Fibroblast of lung (primary cell): ENCODE data around the gene CASKIN2.

Source experiments
- EZH2 ChIP-seq: IDR thresholded peaks from 2 replicates; pipeline ENCODE4 v1.5.1; 2012; ENCODE audit warnings: low read length, control low read depth, mild to moderate bottlenecking; ENCODE audit errors: missing control alignments
- TF ChIP-seq, protein P1 (sequence below), 2 donors: IDR thresholded peaks in 1 of 2; conservative IDR thresholded peaks in 1 of 2; 1 replicate in 1 of 2; 2 replicates in 1 of 2; pipeline ENCODE4 v1.5.1; 2011 to 2012; ENCODE audit warnings: low read length in 2 of 2, control low read depth in 1 of 2, inconsistent platforms in 1 of 2, low read depth in 1 of 2, mild to moderate bottlenecking in 1 of 2

GRCh38 chr17:75478508-75478907 is 36.8 kb downstream of the CASKIN2 start:
- TF ChIP-seq, protein P1, sequence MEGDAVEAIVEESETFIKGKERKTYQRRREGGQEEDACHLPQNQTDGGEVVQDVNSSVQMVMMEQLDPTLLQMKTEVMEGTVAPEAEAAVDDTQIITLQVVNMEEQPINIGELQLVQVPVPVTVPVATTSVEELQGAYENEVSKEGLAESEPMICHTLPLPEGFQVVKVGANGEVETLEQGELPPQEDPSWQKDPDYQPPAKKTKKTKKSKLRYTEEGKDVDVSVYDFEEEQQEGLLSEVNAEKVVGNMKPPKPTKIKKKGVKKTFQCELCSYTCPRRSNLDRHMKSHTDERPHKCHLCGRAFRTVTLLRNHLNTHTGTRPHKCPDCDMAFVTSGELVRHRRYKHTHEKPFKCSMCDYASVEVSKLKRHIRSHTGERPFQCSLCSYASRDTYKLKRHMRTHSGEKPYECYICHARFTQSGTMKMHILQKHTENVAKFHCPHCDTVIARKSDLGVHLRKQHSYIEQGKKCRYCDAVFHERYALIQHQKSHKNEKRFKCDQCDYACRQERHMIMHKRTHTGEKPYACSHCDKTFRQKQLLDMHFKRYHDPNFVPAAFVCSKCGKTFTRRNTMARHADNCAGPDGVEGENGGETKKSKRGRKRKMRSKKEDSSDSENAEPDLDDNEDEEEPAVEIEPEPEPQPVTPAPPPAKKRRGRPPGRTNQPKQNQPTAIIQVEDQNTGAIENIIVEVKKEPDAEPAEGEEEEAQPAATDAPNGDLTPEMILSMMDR (conservative IDR thresholded peaks at IDR 0.05 in 1 of 2, IDR thresholded peaks at IDR 0.05 in 1 of 2; ENCODE audit: low read depth in 1 of 2, low read length in 2 of 2), result no peak
- no peak for TF ChIP-seq EZH2
